Body of pancreas (tissue), 4 donors: ENCODE measurements around the gene TMEM79.

Experiments used
- CTCF ChIP-seq, 7 experiments: fragments of 450-650 bp in 4 of 7; fragments of 200-600 bp in 3 of 7; sonication (generic) in 3 of 7; IDR thresholded peaks; one replicate each; pipeline ENCODE4 v1.5.1; 2016 to 2019; ENCODE audit warnings: antibody characterized with exemption in 7 of 7
- POLR2A ChIP-seq, 3 donors: fragments of 450-650 bp; IDR thresholded peaks; one replicate each; pipeline ENCODE4 v1.6.1; 2016; ENCODE audit warnings: antibody characterized with exemption in 3 of 3, mild to moderate bottlenecking in 2 of 3

GRCh38 chr1:156251527-156251926 is 32.6 kb upstream of the TMEM79 start:
- TF ChIP-seq POLR2A (IDR thresholded peaks at IDR 0.05): no peak
- no peak for TF ChIP-seq CTCF (IDR thresholded peaks at IDR 0.05)
